Measurements from ENCODE around the gene ITPA. TPM values are rescaled to one million over a fixed set of nuclear protein-coding genes. Genes with fewer than 3 reads are reported as not detected.

Gene ITPA
- total and polyA plus RNA-seq, 2 donors (not counting 3 experiments of a cell fraction or from before 2014, with no cell fraction given) = 43.2 to 65.0 TPM

- dilution Hi-C loops (cut with MboI; ENCODE audit: extremely low pct_ligation_motif_present, low sequenced_read_pairs) (no loop called here), intact Hi-C loops (cut with micrococcal nuclease) (loop anchor here (1.0 to 10.0 kb wide), 4 partner anchors 22 to 256 kb away; partner anchors contain the start of gene ATRN)
- H3K4me2 ChIP-seq (ENCODE audit: insufficient read depth, low read length) = no peak overlapping the region
- no peak overlapping the region for H2AFZ ChIP-seq (ENCODE audit: low read depth, low read length)
- no peak overlapping the region for H3K4me3 ChIP-seq (replicated peaks in 1 of 3; ENCODE audit: insufficient read depth in 1 of 3, low read depth in 1 of 3, low read length in 3 of 3)
- no peaks in the 10 kb centered on the region for H3K27me3 ChIP-seq (ENCODE audit: control insufficient read depth in 2 of 2, insufficient read depth in 2 of 2, low read length in 2 of 2)
- no peak overlapping the region for H3K9ac ChIP-seq (replicated peaks; ENCODE audit: extremely low read depth, insufficient read depth, low read length)
- H4K20me1 ChIP-seq (replicated peaks; ENCODE audit: control insufficient read depth, extremely low read depth, insufficient read depth, low read length) = no peaks in the 10 kb centered on the region
- POLR2A ChIA-PET = no interaction called here
- H3K9me1 ChIP-seq (replicated peaks; ENCODE audit: control insufficient read depth, extremely low read depth, insufficient read depth, low read length) = no peaks in the 10 kb centered on the region
- H3K36me3 ChIP-seq (ENCODE audit: control insufficient read depth in 2 of 2, extremely low read depth in 1 of 2, insufficient read depth in 2 of 2, low read length in 2 of 2) = peaks cover 0 to 11% of the 10 kb centered on the region in 2 experiments
- CTCF ChIA-PET = interaction anchor here (0.7 to 3.7 kb wide), 16 partner anchors 9 to 112 kb away, joined by 3 to 31 read pairs (median 4); partner anchors contain the start of genes ITPA and SLC4A11
- no peaks in the 10 kb centered on the region for H3K9me3 ChIP-seq (replicated peaks; ENCODE audit: control insufficient read depth, insufficient read depth, low read length)
- TF ChIP-seq CTCF (IDR thresholded peaks at IDR 0.05; ENCODE audit: extremely low read depth in 1 of 2, insufficient read depth in 1 of 2, low read depth in 1 of 2, low read length in 2 of 2) (peak; percentile 93), JUN (IDR thresholded peaks at IDR 0.05; ENCODE audit: borderline replicate concordance, insufficient read depth, insufficient read length, low read depth) (no peak), GATA2 (IDR thresholded peaks at IDR 0.05; ENCODE audit: insufficient read depth, insufficient read length, low read depth, low read length) (no peak), POLR2AphosphoS5 (IDR thresholded peaks at IDR 0.05; ENCODE audit: insufficient read depth, low read depth, low read length) (peak; percentile 49)
- peak; percentile 46 for DNase-seq (ENCODE audit: low read depth, low spot score)
- BruUV-seq (replicated peaks) = no TSS peak
- H3K79me2 ChIP-seq (ENCODE audit: control insufficient read depth, insufficient read depth, low read length) = no peaks in the 10 kb centered on the region
- FAIRE-seq = peak; percentile 73
- H3K4me1 ChIP-seq (ENCODE audit: control insufficient read depth, extremely low read depth, insufficient read depth, low read length) = no peaks in the 10 kb centered on the region
- no peak overlapping the region for H3K27ac ChIP-seq (ENCODE audit: insufficient read depth, low read depth, low read length)
Observed at GRCh38 chr20:3218307-3218988, 9.2 kb downstream of the ITPA start.
